HepG2 (cell line): Measurements from ENCODE around the gene HYAL1. TPM values are rescaled to one million over a fixed set of nuclear protein-coding genes. Genes with fewer than 3 reads are reported as not detected.

Source experiments
- ATAC-seq: fragments of 200-7000 bp; cut with Tn5 transposase; 3 replicates; pipeline ENCODE4 v1.9.1; 2020; ENCODE audit warnings: mild to moderate bottlenecking, moderate library complexity
- BruUV-seq: library from RNA; stranded (reverse); fragments of 400-500 nt; replicated peaks from 2 replicates; lab custom pipeline; 2021; lab: Mats Ljungman, UMichigan
- CTCF ChIA-PET: fragments of 300-600 bp; formaldehyde crosslinking; extraction: SDS; loops from one replicate; lab custom pipeline; 2021; ENCODE audit warnings: low total read pairs, inconsistent platforms, low intra/inter-chr PET ratio; lab: Yijun Ruan, JAX
- POLR2A ChIA-PET: fragments of 350-600 bp; sonication (Branson Sonifier 250); formaldehyde crosslinking; loops from one replicate; lab custom pipeline; 2020; ENCODE audit warnings: antibody characterized with exemption, inconsistent platforms; lab: Yijun Ruan, JAX
- DNase-seq: peaks from one replicate; pipeline ENCODE4 v3.0.0-alpha.2; 2015; ENCODE audit warnings: low spot score
- FAIRE-seq: peaks from 3 replicates; lab custom pipeline; 2011; peaks lifted over from hg19 to GRCh38; lab: Jason Lieb, UNC
- H2AFZ ChIP-seq: one replicate; pipeline ENCODE4 v1.6.1; 2011; ENCODE audit warnings: low read length, inconsistent platforms
- H3K27ac ChIP-seq: fragments of 300-600 bp; 3 replicates; pipeline ENCODE4 v1.8.0; 2011; ENCODE audit warnings: mixed run types, mild to moderate bottlenecking, mixed read lengths, low read length, inconsistent platforms; ENCODE audit not compliant: insufficient read depth; ENCODE audit errors: extremely low read length
- H3K27me3 ChIP-seq, 2 experiments: fragments of 200-600 bp in 1 of 2; 2 replicates in 1 of 2; 3 replicates in 1 of 2; pipeline versions ENCODE4 v1.6.0 to v1.8.0; 2011; ENCODE audit warnings: low read length in 2 of 2, mild to moderate bottlenecking in 2 of 2, moderate library complexity in 2 of 2, inconsistent platforms in 1 of 2; ENCODE audit not compliant: insufficient read depth in 2 of 2, control insufficient read depth in 1 of 2
- H3K36me3 ChIP-seq, 2 experiments: fragments of 200-600 bp in 1 of 2; replicated peaks in 1 of 2; 2 replicates in 1 of 2; 3 replicates in 1 of 2; pipeline versions ENCODE4 v1.5.1 to v1.8.0; 2011; ENCODE audit warnings: low read length in 2 of 2, inconsistent platforms in 1 of 2; ENCODE audit not compliant: insufficient read depth in 2 of 2, control insufficient read depth in 1 of 2
- H3K4me1 ChIP-seq: 2 replicates; pipeline ENCODE4 v1.5.1; 2012; ENCODE audit warnings: low read length, inconsistent platforms; ENCODE audit not compliant: insufficient read depth
- H3K4me2 ChIP-seq: 2 replicates; pipeline ENCODE4 v1.6.0; 2011; ENCODE audit warnings: low read depth, low read length, inconsistent platforms
- H3K4me3 ChIP-seq, 3 experiments: fragments of 200-600 bp in 1 of 3; sonication (generic), shearing (Covaris generic) in 1 of 3; replicated peaks in 1 of 3; 2 replicates each; pipeline ENCODE4 v1.5.1; 2011 to 2016; ENCODE audit warnings: low read length in 3 of 3, inconsistent platforms in 2 of 3, low read depth in 2 of 3, mild to moderate bottlenecking in 2 of 3, control low read depth in 1 of 3, mixed read lengths in 1 of 3; ENCODE audit not compliant: insufficient read depth in 1 of 3
- H3K79me2 ChIP-seq: one replicate; pipeline ENCODE4 v1.6.1; 2011; ENCODE audit warnings: low read length, inconsistent platforms; ENCODE audit not compliant: insufficient read depth
- H3K9ac ChIP-seq: 2 replicates; pipeline ENCODE4 v1.6.0; 2011; ENCODE audit warnings: mild to moderate bottlenecking, low read depth, low read length, inconsistent platforms; ENCODE audit not compliant: insufficient read depth
- H3K9me3 ChIP-seq: 2 replicates; pipeline ENCODE4 v1.5.1; 2012; ENCODE audit warnings: mild to moderate bottlenecking, low read length
- H4K20me1 ChIP-seq: 2 replicates; pipeline ENCODE4 v1.6.0; 2011; ENCODE audit warnings: inconsistent platforms, mild to moderate bottlenecking, low read length, moderate library complexity; ENCODE audit not compliant: insufficient read depth
- ATM ChIP-seq: fragments of 450-650 bp; IDR thresholded peaks from 2 replicates; pipeline ENCODE4 v1.7.1; 2017; ENCODE audit warnings: mild to moderate bottlenecking, borderline replicate concordance
- CREB1 ChIP-seq, 2 experiments: fragments of 450-650 bp in 1 of 2; IDR thresholded peaks; 2 replicates each; pipeline ENCODE4 v1.6.1; 2016 to 2017; ENCODE audit warnings: control low read depth in 1 of 2, mild to moderate bottlenecking in 1 of 2, missing compliant biosample characterization in 1 of 2, missing genetic modification characterization in 1 of 2
- RAD21 ChIP-seq: fragments of 450-650 bp; formaldehyde crosslinking; IDR thresholded peaks from 2 replicates; pipeline ENCODE4 v1.5.0; 2020; ENCODE audit warnings: mild to moderate bottlenecking
- SMC3 ChIP-seq: IDR thresholded peaks from 2 replicates; pipeline ENCODE4 v1.6.1; 2011; ENCODE audit warnings: low read length, improper control_type of control experiment
- TFDP1 ChIP-seq: IDR thresholded peaks from 2 replicates; pipeline ENCODE4 v1.6.1; 2016; ENCODE audit warnings: missing compliant biosample characterization, missing genetic modification reagents, borderline replicate concordance
- ZNF446 ChIP-seq: sonication (generic); formaldehyde crosslinking; IDR thresholded peaks from 2 replicates; pipeline ENCODE4 v1.5.0; 2020; ENCODE audit warnings: mild to moderate bottlenecking, missing genetic modification reagents
- ZNF451 ChIP-seq: sonication (generic); formaldehyde crosslinking; IDR thresholded peaks from 2 replicates; pipeline ENCODE4 v1.5.0; 2020; ENCODE audit warnings: mild to moderate bottlenecking, missing genetic modification reagents
- ZNF574 ChIP-seq: sonication (generic); formaldehyde crosslinking; IDR thresholded peaks from 2 replicates; pipeline ENCODE4 v1.4.0; 2020; ENCODE audit warnings: missing genetic modification reagents
- ZNF670 ChIP-seq: sonication (generic); formaldehyde crosslinking; IDR thresholded peaks from 2 replicates; pipeline ENCODE4 v1.8.0; 2022; ENCODE audit warnings: mild to moderate bottlenecking, missing genetic modification reagents, borderline replicate concordance
- WGBS: methylation state at CpG from one replicate; pipeline ENCODE4 v1.1.6; 2017; ENCODE audit warnings: low lambda C conversion rate; 5-methylcytosine and 5-hydroxymethylcytosine counted together
- in situ Hi-C: cut with HindIII; loops from 2 replicates; pipeline ENCODE4 v1.10.0; 2017; ENCODE audit warnings: low pct_unique_long_range_greater_than_20kb; ENCODE audit not compliant: extremely low pct_ligation_motif_present
- intact Hi-C: fragments of 100-400 bp; cut with micrococcal nuclease; formaldehyde crosslinking; loops from one replicate; pipeline ENCODE4 v1.10.0; 2022; ENCODE audit not compliant: unreplicated experiment
- polyA plus RNA-seq, 8 experiments: library from polyadenylated mRNA; depleted of rRNA in 3 of 8; stranded (reverse) in 7 of 8; unstranded in 1 of 8; fragments of >200 nt; fragmentation: Illumina TruSeq in 4 of 8; extraction: Trizol in 4 of 8; gene quantifications; 2 replicates each; pipeline versions ENCODE4 v1.2.1 to v1.2.3, GENCODE V29; 2011 to 2016; ENCODE audit warnings: low read depth in 4 of 8, missing spikeins in 1 of 8, mixed read lengths in 1 of 8; ENCODE audit not compliant: insufficient read depth in 1 of 8
- total RNA-seq, 5 experiments: library from RNA; depleted of rRNA; stranded (reverse); fragments of >200 nt; fragmentation: Illumina TruSeq; extraction: Trizol; gene quantifications; 2 replicates each; pipeline ENCODE4 v1.2.3, GENCODE V29; 2016; ENCODE audit warnings: low read depth in 1 of 5
- TF ChIP-seq, protein P1 (sequence below): sonication (generic); formaldehyde crosslinking; IDR thresholded peaks from 2 replicates; pipeline ENCODE4 v1.5.1; 2020; ENCODE audit warnings: mild to moderate bottlenecking, missing genetic modification reagents, borderline replicate concordance
- TF ChIP-seq, protein P2 (sequence below): sonication (generic); formaldehyde crosslinking; IDR thresholded peaks from 2 replicates; pipeline ENCODE4 v1.9.0; 2021; ENCODE audit warnings: missing genetic modification reagents, borderline replicate concordance

The HYAL1 gene
- total and polyA plus RNA-seq, 2 of the 13 experiments (the other 11 are each of a cell fraction or from before 2014, with no cell fraction given) = 76.5 to 193 TPM

DNA sequence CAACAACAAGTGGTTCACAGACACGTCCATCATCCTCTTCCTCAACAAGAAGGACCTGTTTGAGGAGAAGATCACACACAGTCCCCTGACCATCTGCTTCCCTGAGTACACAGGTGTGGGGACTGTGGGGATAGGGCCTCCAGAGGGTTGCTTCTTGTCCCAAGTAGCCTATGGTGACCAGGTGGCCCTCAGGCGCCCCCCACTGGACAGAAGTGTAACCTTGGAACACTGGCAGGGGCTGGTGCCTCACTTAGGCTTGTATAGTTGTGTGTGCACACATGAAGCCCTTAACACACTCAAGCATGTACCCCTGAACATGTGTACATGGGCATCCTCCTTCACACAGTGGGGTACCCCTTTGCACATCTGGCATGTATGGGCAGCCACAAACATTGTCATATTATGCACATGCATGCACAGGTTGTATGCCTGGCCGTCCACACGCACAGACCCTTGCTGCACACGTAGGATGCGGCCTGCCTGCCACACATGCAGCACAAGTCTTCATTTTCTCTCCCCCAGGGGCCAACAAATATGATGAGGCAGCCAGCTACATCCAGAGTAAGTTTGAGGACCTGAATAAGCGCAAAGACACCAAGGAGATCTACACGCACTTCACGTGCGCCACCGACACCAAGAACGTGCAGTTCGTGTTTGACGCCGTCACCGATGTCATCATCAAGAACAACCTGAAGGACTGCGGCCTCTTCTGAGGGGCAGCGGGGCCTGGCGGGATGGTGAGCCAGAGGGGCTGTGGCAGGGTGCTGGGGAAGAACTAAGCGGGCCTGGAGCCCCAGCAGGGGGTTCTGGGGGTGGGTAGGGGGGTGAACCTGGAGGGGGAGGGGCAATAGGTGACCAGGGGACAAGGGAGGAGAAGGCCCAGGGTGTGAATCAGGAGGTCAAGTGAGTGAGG lies 46.1 kb downstream of the HYAL1 start:
- FAIRE-seq (peak; percentile 42), DNase-seq (no peak), ATAC-seq (peak; percentile 8; the same call in 1 of the 3 replicates)
- H3K27ac ChIP-seq = no peak overlapping the region
- WGBS = 93% methylated on average over 20 of the region's 20 CpGs
- H3K36me3 ChIP-seq = peaks cover 16 to 30% of the 10 kb centered on the region in 2 experiments
- no peak overlapping the region for H3K9ac ChIP-seq
- in situ Hi-C loops = no loop called here
- H2AFZ ChIP-seq = no peak overlapping the region
- peaks cover 7% of the 10 kb centered on the region for H3K79me2 ChIP-seq
- H3K27me3 ChIP-seq = no peaks in the 10 kb centered on the region
- BruUV-seq = no TSS peak
- no peak overlapping the region for H3K4me3 ChIP-seq
- ChIA-PET CTCF (interaction anchor here (0.8 to 3.1 kb wide), 5 partner anchors 11 to 67 kb away, joined by 3 to 26 read pairs (median 4); no protein-coding TSS in a partner anchor), POLR2A (interaction anchor here (0.9 to 8.0 kb wide), 3 partner anchors 8 to 67 kb away, joined by 3 to 155 read pairs (median 3); partner anchors contain the start of gene SEMA3B)
- no peak overlapping the region for H3K4me2 ChIP-seq
- intact Hi-C loops = no loop called here
- H3K4me1 ChIP-seq = peaks cover 36% of the 10 kb centered on the region
- no peaks in the 10 kb centered on the region for H3K9me3 ChIP-seq
- H4K20me1 ChIP-seq = no peaks in the 10 kb centered on the region
- peak; percentile 61 for TF ChIP-seq SMC3
- TF ChIP-seq, protein P1, sequence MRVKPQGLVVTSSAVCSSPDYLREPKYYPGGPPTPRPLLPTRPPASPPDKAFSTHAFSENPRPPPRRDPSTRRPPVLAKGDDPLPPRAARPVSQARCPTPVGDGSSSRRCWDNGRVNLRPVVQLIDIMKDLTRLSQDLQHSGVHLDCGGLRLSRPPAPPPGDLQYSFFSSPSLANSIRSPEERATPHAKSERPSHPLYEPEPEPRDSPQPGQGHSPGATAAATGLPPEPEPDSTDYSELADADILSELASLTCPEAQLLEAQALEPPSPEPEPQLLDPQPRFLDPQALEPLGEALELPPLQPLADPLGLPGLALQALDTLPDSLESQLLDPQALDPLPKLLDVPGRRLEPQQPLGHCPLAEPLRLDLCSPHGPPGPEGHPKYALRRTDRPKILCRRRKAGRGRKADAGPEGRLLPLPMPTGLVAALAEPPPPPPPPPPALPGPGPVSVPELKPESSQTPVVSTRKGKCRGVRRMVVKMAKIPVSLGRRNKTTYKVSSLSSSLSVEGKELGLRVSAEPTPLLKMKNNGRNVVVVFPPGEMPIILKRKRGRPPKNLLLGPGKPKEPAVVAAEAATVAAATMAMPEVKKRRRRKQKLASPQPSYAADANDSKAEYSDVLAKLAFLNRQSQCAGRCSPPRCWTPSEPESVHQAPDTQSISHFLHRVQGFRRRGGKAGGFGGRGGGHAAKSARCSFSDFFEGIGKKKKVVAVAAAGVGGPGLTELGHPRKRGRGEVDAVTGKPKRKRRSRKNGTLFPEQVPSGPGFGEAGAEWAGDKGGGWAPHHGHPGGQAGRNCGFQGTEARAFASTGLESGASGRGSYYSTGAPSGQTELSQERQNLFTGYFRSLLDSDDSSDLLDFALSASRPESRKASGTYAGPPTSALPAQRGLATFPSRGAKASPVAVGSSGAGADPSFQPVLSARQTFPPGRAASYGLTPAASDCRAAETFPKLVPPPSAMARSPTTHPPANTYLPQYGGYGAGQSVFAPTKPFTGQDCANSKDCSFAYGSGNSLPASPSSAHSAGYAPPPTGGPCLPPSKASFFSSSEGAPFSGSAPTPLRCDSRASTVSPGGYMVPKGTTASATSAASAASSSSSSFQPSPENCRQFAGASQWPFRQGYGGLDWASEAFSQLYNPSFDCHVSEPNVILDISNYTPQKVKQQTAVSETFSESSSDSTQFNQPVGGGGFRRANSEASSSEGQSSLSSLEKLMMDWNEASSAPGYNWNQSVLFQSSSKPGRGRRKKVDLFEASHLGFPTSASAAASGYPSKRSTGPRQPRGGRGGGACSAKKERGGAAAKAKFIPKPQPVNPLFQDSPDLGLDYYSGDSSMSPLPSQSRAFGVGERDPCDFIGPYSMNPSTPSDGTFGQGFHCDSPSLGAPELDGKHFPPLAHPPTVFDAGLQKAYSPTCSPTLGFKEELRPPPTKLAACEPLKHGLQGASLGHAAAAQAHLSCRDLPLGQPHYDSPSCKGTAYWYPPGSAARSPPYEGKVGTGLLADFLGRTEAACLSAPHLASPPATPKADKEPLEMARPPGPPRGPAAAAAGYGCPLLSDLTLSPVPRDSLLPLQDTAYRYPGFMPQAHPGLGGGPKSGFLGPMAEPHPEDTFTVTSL = no peak
- no peak for TF ChIP-seq ZNF446 (CRISPR knock-in tag)
- TF ChIP-seq TFDP1 (CRISPR knock-in tag) = no peak
- TF ChIP-seq, protein P2, sequence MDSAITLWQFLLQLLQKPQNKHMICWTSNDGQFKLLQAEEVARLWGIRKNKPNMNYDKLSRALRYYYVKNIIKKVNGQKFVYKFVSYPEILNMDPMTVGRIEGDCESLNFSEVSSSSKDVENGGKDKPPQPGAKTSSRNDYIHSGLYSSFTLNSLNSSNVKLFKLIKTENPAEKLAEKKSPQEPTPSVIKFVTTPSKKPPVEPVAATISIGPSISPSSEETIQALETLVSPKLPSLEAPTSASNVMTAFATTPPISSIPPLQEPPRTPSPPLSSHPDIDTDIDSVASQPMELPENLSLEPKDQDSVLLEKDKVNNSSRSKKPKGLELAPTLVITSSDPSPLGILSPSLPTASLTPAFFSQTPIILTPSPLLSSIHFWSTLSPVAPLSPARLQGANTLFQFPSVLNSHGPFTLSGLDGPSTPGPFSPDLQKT (CRISPR knock-in tag) = no peak
- peak; percentile 75 for TF ChIP-seq RAD21 (CRISPR knock-in tag)
- no peak for TF ChIP-seq ATM
- TF ChIP-seq ZNF574 (CRISPR knock-in tag) = peak; percentile 87
- TF ChIP-seq CREB1 (IDR thresholded peaks at IDR 0.05) = no peak
- TF ChIP-seq CREB1 (CRISPR knock-in tag; IDR thresholded peaks at IDR 0.05) = no peak
- TF ChIP-seq ZNF670 (CRISPR knock-in tag) = no peak
- TF ChIP-seq ZNF451 (CRISPR knock-in tag) = no peak
